ENCODE data around the gene CACNG4.

DNA sequence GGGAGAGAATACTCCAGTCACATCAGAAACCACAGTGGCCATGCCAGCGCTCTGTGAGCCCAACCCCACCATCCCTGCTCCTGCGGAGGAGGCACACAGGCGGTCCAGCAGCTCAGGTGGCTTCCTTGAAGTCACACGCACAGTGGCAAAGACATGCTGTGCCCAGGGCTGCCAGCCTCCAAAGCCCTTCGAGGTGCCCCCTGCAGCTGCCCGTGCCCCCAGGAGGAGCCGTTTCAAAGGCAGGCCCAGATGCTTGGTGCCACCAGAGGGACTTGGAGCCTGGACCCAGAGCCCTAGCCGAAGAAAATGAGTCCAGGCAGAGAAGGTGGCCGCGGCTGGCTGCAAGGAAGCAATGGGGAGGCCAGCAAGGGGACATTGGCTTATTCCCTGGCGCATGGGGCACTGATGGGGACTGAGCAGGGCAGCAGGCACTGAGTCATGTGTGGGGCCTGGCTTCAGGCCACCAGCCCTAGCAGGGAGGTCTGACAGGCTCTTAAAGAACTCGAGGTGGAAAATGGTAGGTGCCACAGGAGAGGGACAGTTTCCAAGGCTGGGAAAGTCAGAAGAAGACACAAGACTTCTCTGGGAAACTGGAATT is 62.6 kb downstream of the CACNG4 start:
- TF ChIP-seq, protein P1, sequence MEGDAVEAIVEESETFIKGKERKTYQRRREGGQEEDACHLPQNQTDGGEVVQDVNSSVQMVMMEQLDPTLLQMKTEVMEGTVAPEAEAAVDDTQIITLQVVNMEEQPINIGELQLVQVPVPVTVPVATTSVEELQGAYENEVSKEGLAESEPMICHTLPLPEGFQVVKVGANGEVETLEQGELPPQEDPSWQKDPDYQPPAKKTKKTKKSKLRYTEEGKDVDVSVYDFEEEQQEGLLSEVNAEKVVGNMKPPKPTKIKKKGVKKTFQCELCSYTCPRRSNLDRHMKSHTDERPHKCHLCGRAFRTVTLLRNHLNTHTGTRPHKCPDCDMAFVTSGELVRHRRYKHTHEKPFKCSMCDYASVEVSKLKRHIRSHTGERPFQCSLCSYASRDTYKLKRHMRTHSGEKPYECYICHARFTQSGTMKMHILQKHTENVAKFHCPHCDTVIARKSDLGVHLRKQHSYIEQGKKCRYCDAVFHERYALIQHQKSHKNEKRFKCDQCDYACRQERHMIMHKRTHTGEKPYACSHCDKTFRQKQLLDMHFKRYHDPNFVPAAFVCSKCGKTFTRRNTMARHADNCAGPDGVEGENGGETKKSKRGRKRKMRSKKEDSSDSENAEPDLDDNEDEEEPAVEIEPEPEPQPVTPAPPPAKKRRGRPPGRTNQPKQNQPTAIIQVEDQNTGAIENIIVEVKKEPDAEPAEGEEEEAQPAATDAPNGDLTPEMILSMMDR (IDR thresholded peaks at IDR 0.05), result no peak
- TF ChIP-seq POLR2A (IDR thresholded peaks at IDR 0.05; ENCODE audit: low read depth) (no peak), POLR2AphosphoS5 (IDR thresholded peaks at IDR 0.05) (no peak)

Measured in esophagus muscularis mucosa (tissue), 3 donors.